ENCODE measurements around the gene GLOD5.

GRCh38 chrX:48794911-48795515, 33.5 kb downstream of the GLOD5 start:
- TF ChIP-seq CTCF (IDR thresholded peaks at IDR 0.05) (no peak), POLR2A (IDR thresholded peaks at IDR 0.05) (no peak)

All from Peyer's patch (tissue), 4 donors.